NCI-H1930 (cell line): Measurements from ENCODE around the gene ARSD.
"Not testable (repeated sequence)": the region's sequence is repeated elsewhere in the genome, so short reads cannot be mapped to it uniquely, and the experiment has no call there.

Source experiments
- DNase-seq, 2 experiments: peaks; one replicate each; lab custom pipeline; 2025; lab: John Stamatoyannopoulos, UW

ARSD gene, protein sequence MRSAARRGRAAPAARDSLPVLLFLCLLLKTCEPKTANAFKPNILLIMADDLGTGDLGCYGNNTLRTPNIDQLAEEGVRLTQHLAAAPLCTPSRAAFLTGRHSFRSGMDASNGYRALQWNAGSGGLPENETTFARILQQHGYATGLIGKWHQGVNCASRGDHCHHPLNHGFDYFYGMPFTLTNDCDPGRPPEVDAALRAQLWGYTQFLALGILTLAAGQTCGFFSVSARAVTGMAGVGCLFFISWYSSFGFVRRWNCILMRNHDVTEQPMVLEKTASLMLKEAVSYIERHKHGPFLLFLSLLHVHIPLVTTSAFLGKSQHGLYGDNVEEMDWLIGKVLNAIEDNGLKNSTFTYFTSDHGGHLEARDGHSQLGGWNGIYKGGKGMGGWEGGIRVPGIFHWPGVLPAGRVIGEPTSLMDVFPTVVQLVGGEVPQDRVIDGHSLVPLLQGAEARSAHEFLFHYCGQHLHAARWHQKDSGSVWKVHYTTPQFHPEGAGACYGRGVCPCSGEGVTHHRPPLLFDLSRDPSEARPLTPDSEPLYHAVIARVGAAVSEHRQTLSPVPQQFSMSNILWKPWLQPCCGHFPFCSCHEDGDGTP

DNA sequence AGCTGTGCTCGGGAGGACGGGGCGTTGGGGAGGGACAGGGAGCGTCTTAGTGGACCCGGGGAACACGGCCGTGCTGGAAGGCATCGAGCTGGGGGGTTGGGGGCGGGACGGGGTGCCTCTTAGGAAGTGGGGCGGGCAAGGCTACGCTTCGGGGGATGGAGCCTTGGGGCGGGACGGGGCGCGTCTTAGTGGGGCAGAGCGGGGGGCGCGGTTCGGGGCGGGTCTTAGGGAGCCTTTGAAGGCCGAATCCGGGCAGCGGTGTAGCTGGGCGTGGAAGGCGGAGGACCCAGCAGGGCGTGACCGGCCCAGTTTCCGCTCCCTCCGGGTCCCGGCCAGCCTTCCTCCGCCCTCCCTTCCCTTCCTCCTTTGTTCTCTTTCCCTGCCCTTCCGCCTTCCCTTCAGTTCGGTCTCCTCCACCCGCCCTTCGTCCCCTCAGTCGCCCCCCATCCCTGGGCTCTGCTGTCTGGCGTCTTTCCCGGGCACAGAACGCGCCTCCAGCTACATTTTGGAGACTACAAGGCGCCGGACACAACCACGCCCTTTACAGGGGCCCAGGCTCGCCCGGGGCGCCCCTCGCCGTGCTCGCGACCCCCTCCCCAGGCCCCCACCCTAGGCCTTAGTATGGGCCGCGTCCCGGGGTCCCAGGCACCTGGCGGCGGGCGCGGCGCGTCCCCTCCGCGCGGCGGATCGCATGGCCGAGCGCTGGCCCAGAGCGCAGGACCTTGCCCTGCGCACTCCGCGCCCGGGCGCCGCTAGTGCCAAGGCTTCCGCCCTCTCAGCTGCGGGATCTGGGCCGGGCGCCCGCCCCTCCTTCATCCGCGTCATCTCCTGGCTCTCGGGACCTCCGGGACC lies at the start of gene ARSD:
Gene ARSD, minus strand, starts transcription at position 757 of the 852 bp plus-strand sequence. Its CDS starts 64 bp downstream, at position 693.
- DNase-seq = peak; percentile 27 to 34

DNA sequence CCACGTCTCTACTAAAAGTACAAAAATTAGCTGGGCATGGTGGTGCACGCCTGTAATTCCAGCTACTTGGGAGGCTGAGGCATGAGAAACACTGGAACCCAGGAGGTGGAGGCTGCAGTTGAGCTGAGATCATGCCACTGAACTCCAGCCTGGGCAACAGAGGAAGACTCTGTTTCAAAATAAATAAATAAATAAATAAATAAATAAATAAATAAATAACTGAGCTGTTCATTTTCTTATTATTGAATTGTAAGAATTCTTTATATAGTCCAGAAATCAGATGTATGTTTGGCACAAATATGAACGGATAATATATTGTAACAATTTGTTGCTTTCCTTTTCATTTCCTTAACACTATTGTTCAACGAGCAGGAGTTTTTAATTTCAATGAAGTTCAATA lies 49.5 kb upstream of the ARSD start:
- not testable (repeated sequence) for DNase-seq

DNA sequence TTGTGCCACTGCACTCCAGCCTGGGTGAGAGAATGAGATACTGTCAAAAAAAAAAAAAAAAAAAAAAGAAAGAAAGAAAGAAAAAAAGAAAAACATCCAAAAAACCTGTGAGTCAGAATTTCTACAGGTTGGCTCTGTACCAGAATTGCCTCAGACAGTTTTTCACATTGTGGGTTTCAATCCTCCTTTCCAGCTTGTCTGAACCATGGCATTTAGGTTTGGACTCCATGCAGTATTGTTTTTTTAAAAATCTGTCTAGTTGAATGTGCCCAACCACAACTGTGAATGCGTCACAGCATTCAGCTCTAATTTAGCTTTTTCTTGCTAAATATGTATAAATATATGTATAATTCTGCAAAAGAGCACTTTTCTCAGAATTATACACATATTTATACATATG lies 45.8 kb upstream of the ARSD start:
- no peak for DNase-seq

DNA sequence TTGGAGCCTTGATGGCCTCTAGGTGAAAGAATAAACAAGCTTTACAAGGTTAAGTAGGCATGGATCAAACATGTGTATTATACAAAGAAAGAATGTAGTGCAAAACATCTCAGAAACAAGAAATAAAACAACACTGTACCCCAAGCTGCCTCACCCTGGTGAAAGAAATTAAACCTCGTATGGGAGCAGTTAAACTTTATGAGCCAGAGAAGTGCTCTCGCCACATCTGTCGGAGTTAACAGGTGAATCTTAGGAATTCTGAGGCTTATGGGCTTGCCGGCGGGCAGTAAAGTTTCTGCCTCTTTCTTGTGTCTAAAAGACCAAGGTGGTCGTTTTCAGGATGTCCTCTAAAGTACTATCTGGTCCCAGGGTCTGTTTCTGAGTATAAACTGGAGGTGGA lies 43.3 kb upstream of the ARSD start:
- no peak for DNase-seq

DNA sequence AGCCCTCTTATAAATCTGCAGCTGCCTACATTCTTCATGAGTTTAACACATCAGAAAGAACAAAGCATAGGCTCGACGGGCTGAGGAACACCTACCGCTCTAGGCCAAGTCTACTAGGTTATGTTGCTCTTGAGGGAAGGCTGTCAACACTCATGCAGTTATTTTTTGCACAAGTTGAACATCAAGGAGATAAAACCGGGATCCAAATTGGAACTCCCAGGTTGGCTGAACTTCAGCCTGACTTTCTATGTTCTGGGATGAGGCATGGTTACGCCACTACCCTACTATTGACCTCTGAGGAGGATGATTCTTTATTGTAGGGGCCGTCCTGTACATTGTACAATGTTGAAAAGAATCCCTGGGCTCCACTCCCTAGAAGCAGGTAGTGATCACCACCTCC lies 39.9 kb upstream of the ARSD start:
- DNase-seq = no peak

DNA sequence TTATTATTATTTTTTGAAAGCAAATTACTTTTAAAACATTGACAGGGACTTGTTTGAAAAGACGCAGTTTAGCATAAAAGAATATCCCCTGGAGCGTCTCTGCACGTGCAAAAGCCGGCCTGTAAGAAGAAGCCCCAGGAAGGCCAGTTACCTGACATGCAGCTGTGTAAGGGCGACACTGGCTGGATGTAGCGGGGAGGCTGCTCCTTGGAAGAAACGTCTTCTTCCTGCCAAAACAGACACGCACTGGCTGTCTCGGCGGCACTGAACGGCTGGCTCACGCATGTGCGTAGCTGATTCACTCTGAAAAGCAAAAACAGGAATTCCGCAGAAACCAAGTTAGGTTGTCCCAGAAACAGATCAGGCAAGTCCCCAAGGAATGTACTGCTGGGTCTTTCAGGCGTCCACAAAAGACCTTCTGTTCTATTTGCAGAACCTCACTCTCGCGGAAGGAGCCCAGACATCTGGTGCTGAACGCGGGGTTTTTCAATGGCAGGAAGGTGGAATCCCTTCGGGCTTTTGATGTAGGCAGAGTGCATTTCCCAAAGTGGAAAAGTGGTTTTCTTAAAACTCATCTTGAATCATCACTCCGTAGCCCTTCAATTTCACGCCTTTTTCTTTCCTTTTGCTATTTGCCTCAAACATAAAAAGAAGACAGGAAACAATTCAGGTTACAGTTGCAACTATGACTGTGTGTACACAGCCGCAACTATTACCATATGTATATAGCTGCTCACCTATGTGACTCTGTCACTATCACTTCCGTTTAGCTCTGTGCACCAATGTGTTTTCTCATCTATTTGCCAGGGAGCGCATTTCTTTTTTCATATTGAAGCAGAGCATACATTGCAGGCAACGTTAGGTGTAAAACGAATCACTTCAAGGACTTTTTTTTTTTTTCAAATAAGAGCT lies 39.1 kb upstream of the ARSD start:
- no peak for DNase-seq

DNA sequence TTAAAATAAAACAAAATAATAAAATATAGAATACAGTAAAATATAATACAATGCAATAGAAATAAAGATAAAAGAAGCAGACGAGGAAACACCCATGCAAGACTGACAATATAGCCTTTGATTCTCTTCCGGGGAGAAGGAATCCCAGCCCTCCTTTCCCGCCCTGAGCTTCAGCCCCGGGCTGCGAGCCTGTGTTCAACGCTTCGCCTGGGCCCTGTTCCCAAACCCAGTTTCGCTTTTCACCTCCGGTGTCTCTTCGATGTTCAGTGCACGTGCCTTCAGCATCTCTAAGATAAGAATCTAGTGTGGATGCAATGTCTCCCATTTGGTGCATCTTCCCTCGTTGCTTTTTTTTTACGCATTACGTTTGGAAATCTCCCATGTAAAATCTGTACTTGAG lies 38.4 kb upstream of the ARSD start:
- no peak for DNase-seq

DNA sequence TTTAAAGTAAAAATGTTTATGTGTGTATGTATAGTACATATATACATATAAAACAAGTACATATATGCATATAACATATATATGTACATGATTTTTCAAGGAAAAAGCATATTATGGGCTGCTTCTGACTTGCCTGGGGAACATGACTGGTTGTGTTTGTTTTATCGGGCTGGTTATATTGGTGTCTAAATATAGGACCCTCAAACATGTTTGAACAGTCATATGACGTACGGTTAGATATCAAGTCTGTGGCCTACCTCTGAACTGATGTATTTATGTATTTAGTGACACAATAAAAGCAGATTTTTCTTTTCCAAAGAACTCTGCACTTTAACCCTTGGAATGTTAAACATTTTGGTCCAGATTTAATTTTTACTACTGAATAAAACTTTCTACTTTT lies 37.9 kb upstream of the ARSD start:
- no peak for DNase-seq

DNA sequence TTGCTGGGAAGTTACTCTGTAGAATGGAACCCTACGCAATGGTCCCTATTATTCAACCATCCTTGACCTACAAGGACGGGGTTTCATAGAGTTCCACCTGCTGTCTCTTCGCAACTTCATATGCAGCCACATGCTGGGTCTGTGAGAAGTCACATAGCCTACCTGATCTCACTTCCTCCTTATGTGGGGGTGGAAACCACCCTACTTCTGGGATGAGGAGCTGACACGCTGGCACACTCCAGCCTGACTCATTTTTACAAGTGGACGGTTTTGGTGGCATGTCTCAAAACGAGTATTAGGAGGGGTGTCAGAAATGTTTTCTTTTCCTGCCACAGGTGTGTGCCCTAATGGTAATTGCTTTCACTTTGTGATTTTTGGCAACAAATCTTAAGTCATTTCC lies 36.8 kb upstream of the ARSD start:
- no peak for DNase-seq

DNA sequence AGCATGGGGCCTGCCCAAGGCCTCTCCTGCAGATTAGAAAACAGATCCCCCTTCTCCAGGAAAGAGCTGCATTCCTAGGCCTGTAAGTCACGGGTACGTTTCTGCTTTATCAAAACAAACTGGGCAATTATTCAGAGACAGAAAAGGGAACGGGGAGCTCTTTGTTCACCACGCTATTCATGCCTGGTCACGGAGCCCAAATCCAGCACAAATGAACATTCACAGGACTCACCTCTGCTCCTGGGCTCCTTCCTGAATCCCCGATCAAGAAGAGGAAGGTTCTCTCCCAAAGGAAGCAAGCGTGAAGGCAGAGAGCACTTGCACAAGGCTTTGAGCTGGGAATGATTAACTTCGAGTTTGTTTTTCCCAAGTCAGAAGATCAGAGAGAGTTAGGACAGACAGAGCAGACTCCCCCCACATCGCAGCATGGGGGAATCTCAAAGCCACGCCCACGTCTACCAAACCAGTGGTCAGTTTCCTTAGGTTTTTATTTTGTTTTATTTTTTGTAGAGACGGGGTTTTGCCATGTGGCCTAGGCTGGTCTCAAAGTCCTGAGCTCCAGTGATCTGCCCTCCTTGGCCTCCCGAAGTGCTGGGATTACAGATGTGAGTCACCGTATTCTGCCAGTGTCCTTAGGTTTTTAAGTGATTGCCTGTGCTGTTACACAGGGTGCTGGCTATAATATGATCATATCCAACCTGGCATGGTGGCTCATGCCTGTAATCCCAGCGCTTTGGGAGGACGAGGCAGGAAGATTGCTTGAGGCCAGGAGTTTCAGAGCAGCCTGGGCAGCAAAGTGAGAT lies 35.1 kb upstream of the ARSD start:
- DNase-seq = not testable (repeated sequence)

DNA sequence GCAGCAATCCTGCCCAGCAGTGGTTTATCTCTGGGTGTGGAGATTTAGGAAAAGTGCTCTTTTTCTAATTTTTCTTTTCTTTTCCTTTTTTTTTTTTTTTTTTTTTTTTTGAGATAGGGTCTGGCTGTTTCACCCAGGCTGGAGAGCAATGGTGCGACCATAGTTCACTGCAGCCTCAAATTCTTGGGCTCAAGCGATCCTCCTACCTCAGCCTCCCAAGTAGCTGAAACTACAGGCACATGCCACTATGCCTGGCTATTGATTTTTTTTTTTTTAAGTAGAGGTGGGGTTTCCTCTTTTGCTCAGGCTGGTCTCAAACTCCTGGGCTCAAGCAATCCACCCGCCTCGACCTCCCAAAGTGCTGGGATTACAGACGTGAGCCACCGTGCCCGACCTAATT lies 34.3 kb upstream of the ARSD start:
- DNase-seq = not testable (repeated sequence)

DNA sequence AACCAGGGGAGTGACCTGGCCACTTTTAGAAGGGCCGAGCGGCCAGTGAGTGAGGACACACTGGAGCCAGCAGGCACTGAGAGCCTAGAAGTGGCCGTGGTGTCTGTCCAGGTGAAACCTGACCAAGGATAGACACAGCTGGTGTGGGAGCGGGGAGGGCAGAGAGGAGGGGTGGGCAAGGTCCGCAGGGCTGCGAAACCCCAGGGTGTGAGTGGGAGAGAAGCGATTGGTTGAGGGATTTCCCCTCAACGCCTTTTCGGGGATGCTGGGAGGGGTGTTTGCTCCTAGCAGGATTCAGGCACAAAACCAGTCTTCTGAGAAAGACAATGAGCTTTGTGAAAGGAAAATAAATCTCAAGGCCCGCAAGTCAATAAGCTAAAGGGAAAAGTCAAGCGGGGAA lies 33.2 kb upstream of the ARSD start:
- no peak for DNase-seq

DNA sequence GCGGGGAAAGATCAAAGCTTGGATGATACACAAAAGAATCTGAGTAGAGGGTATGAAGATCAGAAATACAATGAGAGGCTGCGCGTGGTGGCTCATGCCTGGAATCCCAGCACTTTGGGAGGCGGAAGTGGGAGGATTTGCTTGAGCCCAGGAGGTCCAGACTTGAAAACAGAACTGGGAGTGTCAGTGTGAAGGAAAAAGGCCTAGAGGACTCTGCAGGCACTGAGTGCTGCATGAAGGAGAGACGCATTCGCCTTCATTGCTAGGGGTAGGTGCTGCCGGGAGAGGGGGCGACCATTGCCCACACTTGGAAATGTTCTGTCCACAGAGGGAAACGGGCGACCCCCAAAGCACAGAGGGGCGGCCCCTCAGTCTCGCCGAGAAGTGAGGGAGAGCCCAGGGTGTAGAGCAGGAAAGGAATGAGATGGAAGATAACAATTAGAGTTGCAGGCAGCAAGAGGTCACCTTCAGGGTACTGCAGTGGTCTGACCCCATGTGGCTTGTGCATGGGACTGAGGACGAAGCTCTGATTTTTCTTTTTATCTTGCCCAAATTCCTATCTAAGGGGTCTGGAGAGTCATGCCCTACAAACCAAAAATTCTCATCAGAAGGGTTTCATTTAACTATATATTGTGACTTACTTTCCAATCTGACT lies 31.8 kb upstream of the ARSD start:
- no peak for DNase-seq

DNA sequence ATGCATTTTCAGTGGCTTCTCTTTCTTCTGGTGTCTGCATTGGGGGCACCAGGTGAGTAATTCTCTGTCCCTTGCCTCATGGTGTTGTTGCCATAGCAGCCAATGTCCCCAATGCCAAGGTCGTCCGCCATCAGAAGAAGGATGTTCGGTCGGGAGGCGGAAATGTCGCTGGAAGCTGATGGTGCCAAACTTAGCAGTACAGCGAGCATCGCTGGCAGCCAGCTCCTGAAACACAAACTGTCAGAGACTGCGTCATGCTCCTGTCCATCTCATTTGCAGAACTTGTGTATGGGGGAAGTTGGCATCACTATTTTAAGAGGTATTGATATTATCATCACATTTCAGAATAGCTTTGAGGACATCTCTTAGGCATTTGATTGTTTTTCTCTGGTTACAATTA lies 29.1 kb upstream of the ARSD start:
- no peak for DNase-seq

DNA sequence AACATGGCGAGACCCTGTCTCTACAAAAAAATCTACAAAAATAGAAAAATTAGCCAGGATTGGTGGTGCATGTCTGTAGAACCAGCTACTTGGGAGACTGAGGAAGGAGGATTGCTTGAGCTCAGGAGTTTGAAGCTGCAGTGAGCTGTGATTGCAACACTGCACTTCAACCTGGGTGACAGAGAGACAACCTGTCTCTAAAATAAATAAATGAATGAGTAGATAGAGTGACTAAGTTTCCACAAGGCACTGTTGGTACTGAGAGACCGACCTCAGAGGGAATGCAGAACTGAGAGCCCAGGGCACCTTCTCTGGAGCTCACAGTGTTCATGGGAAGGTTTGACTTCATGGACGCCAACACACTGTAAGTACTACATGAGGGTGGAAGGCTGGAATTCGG lies 26.7 kb upstream of the ARSD start:
- DNase-seq = no peak

DNA sequence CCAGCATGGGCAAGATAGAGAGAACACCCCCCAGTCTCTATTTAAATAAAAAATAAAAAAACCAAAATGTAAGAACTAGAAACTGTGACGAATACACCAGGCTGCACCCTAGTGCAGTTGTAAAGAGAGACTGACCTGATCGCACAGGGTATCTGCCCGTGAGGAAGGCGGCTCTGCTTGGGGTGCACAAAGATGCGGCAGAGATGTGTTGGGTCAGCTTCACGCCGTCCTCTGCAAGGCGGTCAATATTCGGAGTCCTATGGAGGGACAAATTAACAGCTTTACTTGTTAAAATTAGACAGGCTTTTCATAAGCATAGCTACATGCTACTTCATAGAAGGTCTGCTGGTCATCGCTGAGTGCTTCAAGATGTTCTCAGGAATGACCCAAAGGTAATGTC lies 26.1 kb upstream of the ARSD start:
- no peak for DNase-seq

DNA sequence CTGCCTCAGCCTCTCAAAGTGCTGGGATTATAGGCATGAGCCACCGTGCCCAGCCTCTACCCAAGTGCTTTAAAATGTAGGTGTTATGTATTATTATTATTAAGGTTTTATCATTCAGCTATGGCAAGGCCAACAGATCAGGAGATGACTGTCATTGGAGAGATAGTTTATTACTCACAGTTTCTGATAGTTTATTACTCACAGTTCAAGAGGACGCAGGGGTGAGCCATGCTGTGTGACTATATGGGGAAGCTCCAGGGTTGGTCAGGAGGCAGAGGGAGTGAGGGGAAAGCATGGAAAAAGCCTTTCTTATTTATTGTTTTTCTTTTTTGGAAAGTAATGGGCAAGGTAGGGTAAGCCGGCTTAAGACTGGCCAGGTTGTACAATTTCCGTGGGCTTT lies 25.4 kb upstream of the ARSD start:
- DNase-seq = no peak

DNA sequence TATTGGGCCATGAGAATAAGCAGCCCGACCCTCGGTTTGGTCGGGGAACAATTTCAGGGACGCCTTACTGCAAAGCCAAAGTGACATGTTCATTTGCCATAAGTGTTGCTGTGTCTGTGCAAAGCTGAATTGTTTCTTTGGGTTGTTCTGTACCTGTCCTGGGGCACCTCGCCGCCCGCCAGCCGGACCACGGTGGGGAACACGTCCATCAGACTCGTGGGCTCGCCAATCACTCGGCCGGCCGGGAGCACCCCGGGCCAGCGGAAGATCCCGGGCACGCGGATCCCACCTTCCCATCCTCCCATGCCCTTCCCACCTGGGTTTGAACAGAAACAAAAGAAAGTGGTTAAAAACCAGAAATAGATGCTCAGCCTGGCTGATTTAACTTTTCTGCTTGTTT lies 8.8 kb upstream of the ARSD start:
- not testable (repeated sequence) for DNase-seq

DNA sequence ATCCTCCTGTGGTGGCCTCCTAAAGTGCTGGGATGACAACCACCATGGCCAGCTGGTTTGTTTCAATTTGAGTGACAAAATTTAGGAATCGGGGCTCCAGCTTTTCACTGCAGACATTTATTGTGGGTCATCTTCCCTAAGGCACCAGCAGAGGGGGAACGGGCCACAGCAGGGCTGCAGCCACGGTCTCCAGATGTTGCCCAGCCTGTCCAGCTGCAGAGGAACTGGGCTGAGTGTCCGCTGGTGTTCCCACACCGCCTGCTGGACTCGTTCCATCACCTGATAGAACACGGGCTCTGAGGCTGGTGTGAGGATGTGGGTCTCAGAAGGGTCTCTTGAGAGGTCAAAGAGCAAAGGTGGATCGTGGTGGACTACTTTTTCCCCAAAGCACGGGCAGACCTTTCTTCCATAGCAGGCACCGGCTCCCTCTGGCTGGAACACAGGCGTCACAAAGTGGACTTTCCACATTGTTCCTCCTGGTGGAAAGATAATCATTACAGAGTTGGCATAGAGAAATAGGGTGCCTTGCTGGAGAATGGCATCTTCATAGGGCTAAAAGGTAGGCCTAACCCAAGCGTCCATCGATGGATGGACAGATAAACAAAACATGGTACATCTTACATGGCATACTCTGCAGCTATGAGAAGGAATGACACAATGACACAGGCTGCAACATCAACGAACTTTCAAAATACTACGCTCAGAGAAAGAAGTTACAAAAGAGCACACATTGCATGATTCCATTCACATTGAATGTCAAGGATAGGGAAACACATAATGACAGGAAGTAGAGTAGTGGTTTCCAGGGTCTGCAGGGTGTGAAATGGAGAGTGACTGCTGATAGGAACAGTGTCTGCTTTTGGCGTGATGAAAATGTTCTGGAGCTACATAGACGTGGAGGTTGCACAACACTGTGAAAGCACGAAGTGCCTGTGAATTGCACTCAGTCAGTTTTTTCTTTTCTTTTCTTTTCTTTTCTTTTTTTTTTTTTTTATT lies 5.9 kb upstream of the ARSD start:
- DNase-seq = no peak
